Mammary epithelial cell (primary cell): ENCODE results near the gene PTPRM.

Experiments
- CTCF ChIP-seq, 2 donors: IDR thresholded peaks in 1 of 2; conservative IDR thresholded peaks in 1 of 2; 2 replicates each; pipeline ENCODE4 v1.5.1; 2011 to 2012; ENCODE audit warnings: inconsistent platforms in 2 of 2, low read length in 2 of 2, mild to moderate bottlenecking in 2 of 2, control low read depth in 1 of 2, low read depth in 1 of 2; ENCODE audit not compliant: insufficient read depth in 1 of 2; ENCODE audit errors: extremely low read depth in 1 of 2
- EZH2 ChIP-seq: IDR thresholded peaks from 2 replicates; pipeline ENCODE4 v1.6.1; 2012; ENCODE audit warnings: low read length, inconsistent platforms, borderline replicate concordance

DNA sequence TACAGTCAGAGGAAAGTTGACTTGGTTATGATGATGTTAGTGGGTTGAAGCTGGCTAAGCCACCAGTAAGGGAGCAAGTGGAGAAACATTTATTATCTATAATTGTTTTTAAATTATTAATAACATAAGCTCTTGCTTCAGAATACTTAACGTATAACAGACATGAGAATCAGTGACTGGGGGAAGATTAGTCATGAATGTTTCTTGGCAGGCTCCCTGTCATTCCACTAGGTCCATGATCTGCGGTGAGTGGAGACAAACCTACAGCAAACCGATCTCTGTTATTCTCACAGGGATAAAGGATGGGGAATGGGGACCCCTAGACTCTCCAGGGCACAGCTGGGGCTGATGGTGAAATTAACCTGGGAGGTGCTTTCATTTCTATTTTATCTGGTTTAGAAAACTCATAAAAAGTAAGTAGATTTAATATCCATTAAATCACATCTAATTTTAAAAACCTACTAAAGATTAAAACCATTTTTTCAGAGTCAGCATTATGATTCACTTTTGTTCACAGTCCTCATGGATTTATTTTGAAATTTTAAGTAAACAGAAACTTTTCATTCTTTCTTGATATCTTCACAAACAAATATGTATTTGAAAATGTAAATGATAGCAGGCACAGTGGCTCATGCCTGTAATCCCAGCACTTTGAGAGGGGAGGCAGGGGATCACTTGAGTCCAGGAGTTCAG, 420.3 kb downstream of the PTPRM start:
- no peak for TF ChIP-seq CTCF (conservative IDR thresholded peaks at IDR 0.05 in 1 of 2, IDR thresholded peaks at IDR 0.05 in 1 of 2; ENCODE audit: extremely low read depth in 1 of 2, insufficient read depth in 1 of 2, low read depth in 1 of 2, low read length in 2 of 2)
- TF ChIP-seq EZH2, result no peak
